ENCODE data around the gene ADARB2. TPM values are rescaled to one million over a fixed set of nuclear protein-coding genes. Genes with fewer than 3 reads are reported as not detected.

Gene ADARB2
- total and polyA plus RNA-seq, 8 donors, result 0.41 to 0.92 (median 0.76) TPM

DNA sequence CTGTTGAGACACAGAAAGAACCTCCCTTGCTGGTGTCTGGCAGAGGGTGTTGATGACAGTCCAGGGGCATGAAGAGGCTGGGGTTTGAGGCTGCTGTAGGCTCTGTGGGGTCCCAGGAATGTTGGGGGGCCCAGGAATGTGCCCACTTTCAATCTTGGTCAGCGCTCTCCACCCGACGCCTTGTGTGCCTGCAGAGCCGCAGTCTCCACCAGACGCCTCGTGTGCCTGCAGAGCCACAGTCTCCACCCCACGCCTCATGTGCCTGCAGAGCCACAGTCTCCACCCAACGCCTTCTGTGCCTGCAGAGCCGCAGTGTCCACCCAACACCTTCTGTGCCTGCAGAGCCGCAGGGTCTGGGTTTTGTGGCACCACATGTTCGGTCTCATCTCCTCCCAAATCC is 84.0 kb downstream of the ADARB2 start:
- Histone ChIP-seq H3K36me3 (no peaks in the 10 kb centered on the region), H3K4me3 (no peak overlapping the region), H3K9me3 (no peaks in the 10 kb centered on the region), H3K27ac (no peak overlapping the region), H3K27me3 (no peaks in the 10 kb centered on the region), H3K4me1 (no peaks in the 10 kb centered on the region)
- ATAC-seq, result no peak
- TF ChIP-seq, protein P1, sequence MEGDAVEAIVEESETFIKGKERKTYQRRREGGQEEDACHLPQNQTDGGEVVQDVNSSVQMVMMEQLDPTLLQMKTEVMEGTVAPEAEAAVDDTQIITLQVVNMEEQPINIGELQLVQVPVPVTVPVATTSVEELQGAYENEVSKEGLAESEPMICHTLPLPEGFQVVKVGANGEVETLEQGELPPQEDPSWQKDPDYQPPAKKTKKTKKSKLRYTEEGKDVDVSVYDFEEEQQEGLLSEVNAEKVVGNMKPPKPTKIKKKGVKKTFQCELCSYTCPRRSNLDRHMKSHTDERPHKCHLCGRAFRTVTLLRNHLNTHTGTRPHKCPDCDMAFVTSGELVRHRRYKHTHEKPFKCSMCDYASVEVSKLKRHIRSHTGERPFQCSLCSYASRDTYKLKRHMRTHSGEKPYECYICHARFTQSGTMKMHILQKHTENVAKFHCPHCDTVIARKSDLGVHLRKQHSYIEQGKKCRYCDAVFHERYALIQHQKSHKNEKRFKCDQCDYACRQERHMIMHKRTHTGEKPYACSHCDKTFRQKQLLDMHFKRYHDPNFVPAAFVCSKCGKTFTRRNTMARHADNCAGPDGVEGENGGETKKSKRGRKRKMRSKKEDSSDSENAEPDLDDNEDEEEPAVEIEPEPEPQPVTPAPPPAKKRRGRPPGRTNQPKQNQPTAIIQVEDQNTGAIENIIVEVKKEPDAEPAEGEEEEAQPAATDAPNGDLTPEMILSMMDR (IDR thresholded peaks at IDR 0.05), result no peak
- intact Hi-C loops (cut with DNase I), result no loop called here
- no peak for DNase-seq

DNA sequence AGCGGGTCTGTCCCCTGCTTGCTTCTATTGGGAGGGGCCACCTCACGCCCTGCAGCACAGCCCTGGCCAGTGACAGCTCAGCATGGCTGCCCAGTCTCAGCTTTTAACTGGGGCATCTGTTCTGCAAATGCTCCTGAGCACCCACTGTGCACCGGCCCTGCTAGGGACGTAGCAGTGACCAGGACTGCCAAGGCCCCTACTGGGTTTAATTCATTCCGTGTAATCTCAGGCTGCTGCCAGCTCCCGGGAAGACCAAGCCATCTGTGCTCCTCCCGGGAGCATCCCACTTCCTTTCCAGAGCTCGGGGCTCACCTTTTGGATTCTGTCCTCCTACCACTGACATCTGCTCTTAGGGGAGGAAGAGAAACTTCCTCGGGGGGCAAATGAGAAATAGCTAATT is 85.2 kb downstream of the ADARB2 start:
- DNase-seq (no peak), ATAC-seq (no peak)
- Histone ChIP-seq H3K4me3 (no peak overlapping the region), H3K27me3 (no peaks in the 10 kb centered on the region), H3K9me3 (no peaks in the 10 kb centered on the region), H3K4me1 (no peaks in the 10 kb centered on the region), H3K36me3 (no peaks in the 10 kb centered on the region), H3K27ac (no peak overlapping the region)
- intact Hi-C loops (cut with DNase I), result no loop called here
- TF ChIP-seq, protein P1 (IDR thresholded peaks at IDR 0.05), result no peak

DNA sequence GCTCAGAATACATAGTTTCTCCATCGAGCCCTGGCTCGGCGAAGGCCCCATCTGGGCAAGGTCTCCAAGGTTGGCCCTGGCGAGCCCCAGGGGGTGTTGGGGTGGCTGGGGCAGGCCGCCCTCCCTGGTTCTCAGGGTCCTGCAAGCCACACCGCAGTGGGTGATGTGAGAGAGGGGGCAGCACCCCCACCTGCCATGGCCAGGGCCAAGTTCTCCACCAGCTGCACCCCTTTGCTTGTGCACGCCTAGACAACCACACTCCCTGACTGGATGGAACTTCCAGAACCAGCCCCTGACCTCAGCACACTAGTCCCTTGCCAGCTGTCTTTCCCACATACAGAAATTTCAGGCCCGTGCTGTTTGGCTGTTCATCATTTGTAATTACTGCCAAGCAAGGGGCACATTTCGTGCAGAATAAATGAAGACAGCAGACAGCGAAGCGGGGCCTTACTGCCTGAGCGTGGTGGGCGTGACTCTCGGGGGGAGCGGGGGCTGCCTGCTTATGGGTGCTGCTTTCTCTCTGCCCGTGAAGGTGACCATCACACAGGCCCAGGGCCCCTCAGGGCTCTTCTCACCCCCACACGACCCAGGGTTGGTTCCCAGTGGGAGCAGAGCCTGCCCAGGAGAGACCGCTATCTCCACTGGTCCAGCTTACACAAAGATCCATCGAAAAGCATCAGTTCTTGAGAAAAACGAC is 85.9 kb downstream of the ADARB2 start:
- no peak overlapping the region for H3K4me3 ChIP-seq
- TF ChIP-seq, protein P1 (IDR thresholded peaks at IDR 0.05), result no peak
- no peaks in the 10 kb centered on the region for H3K27me3 ChIP-seq
- intact Hi-C loops (cut with DNase I), result no loop called here
- H3K9me3 ChIP-seq, result no peaks in the 10 kb centered on the region
- H3K27ac ChIP-seq, result no peak overlapping the region
- ATAC-seq, result no peak
- no peaks in the 10 kb centered on the region for H3K36me3 ChIP-seq
- H3K4me1 ChIP-seq, result no peaks in the 10 kb centered on the region
- DNase-seq, result no peak

DNA sequence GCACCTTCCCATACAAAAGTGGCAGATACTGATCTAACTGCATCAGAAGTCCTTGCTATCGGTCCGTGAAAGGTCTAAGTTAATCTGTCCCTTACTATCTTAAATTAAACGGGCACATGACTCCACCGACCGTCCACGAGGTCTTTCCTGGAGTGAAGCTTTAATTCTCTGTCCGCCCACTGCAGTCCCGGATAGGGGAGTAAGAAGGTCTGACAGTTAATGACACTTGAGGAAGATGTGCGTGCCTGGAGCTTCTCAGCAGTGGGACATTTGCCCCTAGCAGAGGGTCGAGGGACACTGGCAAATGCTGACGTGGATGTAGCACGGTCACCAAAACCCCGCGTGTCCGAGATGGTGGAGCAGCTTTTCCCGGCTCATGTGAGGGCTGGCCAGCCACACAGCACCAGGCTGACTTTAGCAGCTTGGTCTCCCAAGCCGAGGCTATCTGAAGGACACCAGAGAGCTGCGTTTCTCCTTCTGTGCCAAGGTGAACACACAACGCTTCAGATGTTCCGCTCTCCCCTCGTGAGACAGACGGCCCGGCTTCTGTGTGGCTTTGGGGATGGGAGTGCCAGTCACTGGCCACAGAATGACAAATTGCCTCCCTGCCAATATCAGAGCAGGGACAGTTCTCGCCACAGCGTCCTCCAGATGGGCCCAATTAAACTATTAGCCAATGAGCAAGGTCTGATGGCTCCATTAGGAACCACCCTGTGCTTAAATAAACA is 86.6 kb downstream of the ADARB2 start:
- DNase-seq, result no peak
- Histone ChIP-seq H3K36me3 (no peaks in the 10 kb centered on the region), H3K4me3 (no peak overlapping the region), H3K4me1 (no peaks in the 10 kb centered on the region), H3K27ac (no peak overlapping the region), H3K9me3 (no peaks in the 10 kb centered on the region), H3K27me3 (no peaks in the 10 kb centered on the region)
- intact Hi-C loops (cut with DNase I), result no loop called here
- no peak for ATAC-seq
- TF ChIP-seq, protein P1 (IDR thresholded peaks at IDR 0.05), result no peak

DNA sequence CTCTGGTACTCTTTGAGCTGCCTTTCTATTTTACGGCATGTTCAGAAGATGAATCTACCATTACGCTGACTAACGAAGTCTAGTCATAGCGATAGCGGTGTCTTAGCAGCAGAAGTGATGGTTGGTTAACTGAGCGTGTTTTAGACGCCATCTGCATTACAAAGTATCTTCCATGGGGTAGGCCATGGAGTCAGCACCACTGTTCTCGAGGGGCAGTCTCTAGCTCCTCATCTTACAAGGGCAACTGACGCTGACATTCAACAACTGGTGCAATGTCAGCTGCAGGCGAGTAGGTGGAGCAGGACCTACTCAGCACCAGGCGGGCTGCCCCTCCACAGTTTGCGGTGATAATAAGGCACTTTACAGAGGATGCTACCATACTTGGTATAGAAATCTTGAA is 88.7 kb downstream of the ADARB2 start:
- TF ChIP-seq, protein P1 (IDR thresholded peaks at IDR 0.05), result no peak
- intact Hi-C loops (cut with DNase I), result no loop called here
- no peak for ATAC-seq

More for the DNA sequence above, 88.7 kb downstream of the ADARB2 start:
- H3K9me3 ChIP-seq, result peaks cover 0 to 1% of the 10 kb centered on the region in 2 donors
- no peaks in the 10 kb centered on the region for H3K4me1 ChIP-seq
- DNase-seq, result no peak
- no peaks in the 10 kb centered on the region for H3K36me3 ChIP-seq
- H3K27ac ChIP-seq, result no peak overlapping the region
- H3K4me3 ChIP-seq, result no peak overlapping the region
- H3K27me3 ChIP-seq, result peaks cover 0 to 14% of the 10 kb centered on the region in 2 donors
